ENCODE results near the gene ELK3. TPM values are rescaled to one million over a fixed set of nuclear protein-coding genes. Genes with fewer than 3 reads are reported as not detected.

Gene ELK3
- 11.4 and 28.1 TPM in 2 replicates for total RNA-seq

DNA sequence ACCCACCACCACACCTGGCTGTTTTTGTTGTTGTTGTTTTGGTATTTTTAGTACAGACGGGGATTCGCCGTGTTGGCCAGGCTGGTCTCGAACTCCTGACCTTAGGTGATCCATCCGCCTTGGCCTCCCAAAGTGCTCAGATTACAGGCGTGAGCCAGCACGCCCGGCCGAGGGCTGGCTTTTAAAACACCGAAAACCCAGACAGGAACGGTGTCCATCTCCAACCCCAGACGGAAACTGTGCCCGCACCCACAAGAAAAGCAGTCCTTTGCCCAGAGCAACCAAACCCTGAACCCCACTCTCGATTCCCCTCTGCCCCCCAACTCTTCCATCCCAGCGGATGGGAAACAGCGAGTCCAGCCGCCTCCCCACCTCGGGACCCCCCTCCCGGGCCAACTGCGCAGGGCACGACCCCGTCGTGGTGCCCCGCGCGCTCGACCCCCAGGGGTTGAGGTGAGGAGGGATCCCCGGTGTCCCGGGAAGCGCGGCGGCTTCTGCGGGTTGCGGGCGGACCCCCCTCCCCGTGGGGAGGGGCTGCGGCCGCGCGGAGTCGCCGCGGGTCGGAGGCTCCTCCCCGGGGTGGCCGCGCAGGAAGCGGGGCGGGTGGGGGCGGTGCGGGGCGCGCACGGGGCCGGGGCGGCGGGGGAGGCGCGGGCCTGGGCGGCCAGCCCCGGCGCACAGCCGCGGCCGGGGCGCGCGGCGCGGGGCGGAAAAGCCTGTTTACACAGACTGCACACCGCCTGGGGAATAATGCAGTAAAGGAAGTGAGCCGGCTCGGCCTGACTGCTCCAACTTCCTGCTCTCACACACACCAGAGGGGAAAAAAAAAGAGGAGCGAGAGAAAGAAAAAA is at the start of gene ELK3:
Gene ELK3 (plus strand): TSS at position 651 of the 851 bp plus-strand sequence.

Small RNA genes lying within 50 kb of the gene (small RNA-seq; reads per million reads assigned to genes)
- not detected for gene RNU4-24P

Other genes starting within 250 kb of the ELK3 start
- gene HAL, start 198.0 kb upstream of the ELK3 start, total RNA-seq = not detected in 2 replicates
- gene LTA4H, start 158.8 kb upstream of the ELK3 start, total RNA-seq = 60.9 and 70.3 TPM in 2 replicates
- 44.4 and 52.1 TPM in 2 replicates for gene CDK17, start 206.1 kb downstream of the ELK3 start, total RNA-seq

Data from placental epithelial cell (primary cell).